Activated CD8-positive, alpha-beta memory T cell treated with anti-CD3 and anti-CD28 coated beads, Interleukin-2, amount 10 ng/mL, durations not matched to agents 7 days and 5 days (primary cell): Measurements from ENCODE around the gene SPIB. TPM values are rescaled to one million over a fixed set of nuclear protein-coding genes. Genes with fewer than 3 reads are reported as not detected.
"Not testable (repeated sequence)": the region's sequence is repeated elsewhere in the genome, so short reads cannot be mapped to it uniquely, and the experiment has no call there.

Experiments
- ATAC-seq: fragments of 150-1000 bp; cut with Tn5 transposase; one replicate; pipeline ENCODE4 v1.10.0; 2021; ENCODE audit warnings: moderate library complexity
- CTCF ChIA-PET: fragments of 350-600 bp; sonication (Branson Sonifier 250); formaldehyde crosslinking; loops from one replicate; lab custom pipeline; 2021; ENCODE audit warnings: antibody characterized with exemption; lab: Charles Lee
- DNase-seq: peaks from one replicate; pipeline ENCODE4 v3.0.0-alpha.2; 2020
- H3K27ac Mint-ChIP-seq: one replicate; pipeline ENCODE4 v1.8.0; 2021; ENCODE audit warnings: mild to moderate bottlenecking, mixed read lengths
- H3K27me3 Mint-ChIP-seq: one replicate; pipeline ENCODE4 v1.8.0; 2021; ENCODE audit warnings: mixed read lengths
- H3K36me3 Mint-ChIP-seq: one replicate; pipeline ENCODE4 v1.8.0; 2021; ENCODE audit warnings: mild to moderate bottlenecking, mixed read lengths
- H3K4me1 Mint-ChIP-seq: one replicate; pipeline ENCODE4 v1.8.0; 2021; ENCODE audit warnings: mixed read lengths
- H3K4me3 Mint-ChIP-seq: one replicate; pipeline ENCODE4 v1.8.0; 2021; ENCODE audit warnings: mild to moderate bottlenecking, moderate library complexity, mixed read lengths
- H3K9me3 Mint-ChIP-seq: one replicate; pipeline ENCODE4 v1.8.0; 2022; ENCODE audit warnings: low read depth, mixed read lengths
- total RNA-seq, 2 experiments: library from RNA; stranded (reverse); gene quantifications; one replicate each; pipeline ENCODE4 v1.2.3, GENCODE V29; 2021

SPIB gene
- total RNA-seq, 2 experiments from 2014 or later: 0.23 to 0.66 TPM

- Mint-ChIP-seq H3K27ac (peak overlapping the region; percentile 95), H3K27me3 (no peaks in the 10 kb centered on the region), H3K36me3 (peaks cover 38% of the 10 kb centered on the region), H3K4me1 (peaks cover 37% of the 10 kb centered on the region), H3K9me3 (no peaks in the 10 kb centered on the region), H3K4me3 (peak overlapping the region; percentile 98)
- CTCF ChIA-PET: interaction anchor here (0.8 to 3.0 kb wide), 7 partner anchors 14 to 128 kb away, joined by 3 to 14 read pairs (median 6); partner anchors contain the start of gene JOSD2
- no peak for ATAC-seq
- no peak for DNase-seq
Observed at GRCh38 chr19:50383001-50383851, 35.5 kb upstream of the SPIB start.

DNA sequence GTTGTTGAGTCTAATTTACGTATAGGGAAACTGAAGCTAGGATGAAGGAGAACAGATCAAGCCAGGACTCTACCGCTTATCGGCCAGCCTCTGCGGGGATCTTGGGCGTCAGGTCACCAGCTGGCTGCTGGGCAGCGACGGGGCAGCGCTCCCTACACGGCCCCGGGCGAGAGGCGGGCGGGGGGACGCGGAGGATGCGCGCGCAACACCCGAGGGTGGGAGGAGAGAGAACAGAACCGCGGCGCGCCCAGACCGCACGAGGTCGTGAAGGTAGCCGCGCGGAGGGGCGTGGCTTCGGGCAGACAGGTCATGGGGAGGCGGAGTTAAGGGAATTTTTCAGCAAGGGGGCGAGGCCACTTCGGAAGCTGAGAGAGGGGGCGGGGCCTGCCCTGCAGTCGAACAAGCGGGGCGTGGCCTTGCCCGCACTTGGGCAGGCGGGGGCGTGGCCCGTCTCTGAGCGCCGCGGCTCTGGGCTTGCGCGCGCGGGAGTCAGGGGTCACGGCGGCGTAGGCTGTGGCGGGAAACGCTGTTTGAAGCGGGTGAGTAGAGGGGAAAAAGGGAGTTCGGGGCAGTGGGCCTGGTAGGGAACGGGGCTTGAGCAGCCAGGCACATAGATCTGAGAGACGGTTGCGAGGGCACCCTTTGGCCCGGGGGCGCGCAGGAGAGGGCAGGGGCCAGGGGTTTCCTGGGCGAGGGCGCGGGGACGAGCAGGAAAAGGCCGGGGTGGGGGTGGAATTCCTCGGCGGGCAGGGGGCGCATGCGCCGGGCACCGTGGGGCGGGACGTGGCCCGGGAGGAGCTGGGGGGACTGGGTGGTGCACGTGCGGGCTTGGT lies 34.7 kb upstream of the SPIB start, which contains the start of gene POLD1:
Gene POLD1 (plus strand): TSS at position 496 of the 833 bp plus-strand sequence. CDS start 14,505 bp downstream, outside the sequence.
- H3K27ac Mint-ChIP-seq: peak within 1 kb of the TSS; percentile 95
- H3K4me3 Mint-ChIP-seq: peak within 1 kb of the TSS; percentile 98
- H3K36me3 Mint-ChIP-seq: peaks cover 38% of the 10 kb centered on the region
- no peaks in the 10 kb centered on the region for H3K27me3 Mint-ChIP-seq
- peaks cover 37% of the 10 kb centered on the region for H3K4me1 Mint-ChIP-seq
- ATAC-seq: peak; percentile 89
- H3K9me3 Mint-ChIP-seq: no peaks in the 10 kb centered on the region
- DNase-seq: peak; percentile 99
- CTCF ChIA-PET: interaction anchor here (0.8 to 3.0 kb wide), 9 partner anchors 9 to 127 kb away, joined by 3 to 14 read pairs (median 6); partner anchors contain the start of genes JOSD2 and NR1H2

DNA sequence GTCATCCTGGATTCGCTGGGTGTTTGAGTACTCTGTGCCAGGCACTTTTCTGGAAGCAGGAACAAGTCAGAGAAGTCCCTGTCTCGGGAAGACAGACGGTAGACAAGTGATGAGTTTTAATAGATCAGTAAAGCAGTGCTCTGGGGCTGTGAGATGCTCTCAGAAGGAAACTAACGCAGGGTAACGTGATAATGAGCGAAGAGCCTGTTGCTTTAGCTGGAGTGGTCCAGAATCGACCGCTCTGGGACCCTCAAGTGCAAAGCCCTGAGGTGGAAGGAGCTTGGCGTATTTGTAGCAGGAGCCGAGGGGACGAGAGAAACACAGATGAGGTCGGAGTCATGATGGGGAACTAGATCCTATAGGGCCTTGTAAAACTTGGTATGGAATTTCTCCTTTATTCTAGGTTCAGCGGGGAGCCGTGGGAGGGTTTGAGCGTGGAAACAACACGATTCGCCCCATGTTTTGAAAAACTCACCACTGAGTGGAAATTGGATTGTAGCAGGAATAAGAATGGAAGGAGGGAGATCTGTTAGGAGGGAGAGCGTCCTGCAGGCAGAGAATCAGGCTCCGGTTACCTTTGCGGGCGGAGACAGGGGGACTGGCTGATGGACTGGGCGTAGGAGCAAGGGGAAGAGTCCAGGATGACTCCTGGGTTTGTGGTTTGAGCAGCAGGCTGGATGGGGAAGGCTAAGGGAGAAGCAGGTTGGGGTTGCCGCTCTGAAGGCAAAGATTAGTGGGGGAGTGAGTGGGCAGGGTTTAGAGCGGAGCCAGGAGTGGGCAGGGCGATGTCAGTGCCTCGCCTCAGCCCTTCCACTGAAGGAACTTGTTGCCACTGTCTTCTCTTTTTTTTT lies 33.8 kb upstream of the SPIB start:
- Mint-ChIP-seq H3K9me3 (no peaks in the 10 kb centered on the region), H3K27me3 (no peaks in the 10 kb centered on the region), H3K4me3 (peak overlapping the region; percentile 98), H3K36me3 (peaks cover 32% of the 10 kb centered on the region), H3K4me1 (peaks cover 37% of the 10 kb centered on the region), H3K27ac (peak overlapping the region; percentile 95)
- ATAC-seq (no peak), DNase-seq (no peak)
- CTCF ChIA-PET: interaction anchor here (1.3 to 3.0 kb wide), 8 partner anchors 9 to 76 kb away, joined by 3 to 14 read pairs (median 6); partner anchors contain the start of gene NR1H2

- ATAC-seq (no peak), DNase-seq (no peak)
- H3K4me3 Mint-ChIP-seq: no peak overlapping the region
- peaks cover 35% of the 10 kb centered on the region for H3K36me3 Mint-ChIP-seq
- H3K9me3 Mint-ChIP-seq: no peaks in the 10 kb centered on the region
- peaks cover 37% of the 10 kb centered on the region for H3K4me1 Mint-ChIP-seq
- H3K27ac Mint-ChIP-seq: no peak overlapping the region
- CTCF ChIA-PET: interaction anchor here (1.2 to 2.9 kb wide), 2 partner anchors 30 to 74 kb away, joined by 4 to 10 read pairs; no protein-coding TSS in a partner anchor
- no peaks in the 10 kb centered on the region for H3K27me3 Mint-ChIP-seq
Observed at GRCh38 chr19:50387176-50387867, 31.4 kb upstream of the SPIB start.

DNA sequence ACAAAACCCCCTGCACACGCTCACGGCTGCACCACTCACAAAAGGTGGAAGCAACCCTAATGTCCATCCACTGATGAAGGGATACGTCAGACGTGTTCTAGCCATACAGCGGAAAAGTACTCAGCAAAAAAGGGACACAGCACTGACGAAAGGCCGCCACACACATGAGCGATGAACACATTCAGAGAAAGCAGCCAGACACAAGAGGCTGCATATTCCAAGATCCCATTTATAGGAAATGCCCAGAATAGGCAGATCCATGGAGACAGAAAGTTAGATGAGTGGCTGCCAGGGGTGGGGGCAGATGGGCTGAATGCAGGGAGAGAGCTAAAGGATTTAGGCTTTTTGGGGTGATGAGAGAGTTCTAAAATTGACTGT lies 30.9 kb upstream of the SPIB start:
- Mint-ChIP-seq H3K27me3 (no peaks in the 10 kb centered on the region), H3K4me3 (no peak overlapping the region), H3K4me1 (peaks cover 37% of the 10 kb centered on the region), H3K9me3 (no peaks in the 10 kb centered on the region), H3K36me3 (peaks cover 39% of the 10 kb centered on the region), H3K27ac (no peak overlapping the region)
- CTCF ChIA-PET: interaction anchor here (2.9 kb wide), 1 partner anchor 30 kb away, joined by 10 read pairs; no protein-coding TSS in a partner anchor
- DNase-seq (no peak), ATAC-seq (no peak)

- peaks cover 19% of the 10 kb centered on the region for H3K4me1 Mint-ChIP-seq
- H3K36me3 Mint-ChIP-seq: peaks cover 48% of the 10 kb centered on the region
- H3K9me3 Mint-ChIP-seq, ATAC-seq, CTCF ChIA-PET, H3K4me3 Mint-ChIP-seq, H3K27ac Mint-ChIP-seq, H3K27me3 Mint-ChIP-seq, DNase-seq: not testable (repeated sequence)
Observed at GRCh38 chr19:50390295-50390694, 28.4 kb upstream of the SPIB start.

GRCh38 chr19:50390952-50391351 lies 27.8 kb upstream of the SPIB start:
- H3K36me3 Mint-ChIP-seq: peaks cover 49% of the 10 kb centered on the region
- H3K4me3 Mint-ChIP-seq, H3K27me3 Mint-ChIP-seq, DNase-seq, CTCF ChIA-PET, H3K27ac Mint-ChIP-seq, H3K9me3 Mint-ChIP-seq, ATAC-seq: not testable (repeated sequence)
- H3K4me1 Mint-ChIP-seq: peaks cover 16% of the 10 kb centered on the region

DNA sequence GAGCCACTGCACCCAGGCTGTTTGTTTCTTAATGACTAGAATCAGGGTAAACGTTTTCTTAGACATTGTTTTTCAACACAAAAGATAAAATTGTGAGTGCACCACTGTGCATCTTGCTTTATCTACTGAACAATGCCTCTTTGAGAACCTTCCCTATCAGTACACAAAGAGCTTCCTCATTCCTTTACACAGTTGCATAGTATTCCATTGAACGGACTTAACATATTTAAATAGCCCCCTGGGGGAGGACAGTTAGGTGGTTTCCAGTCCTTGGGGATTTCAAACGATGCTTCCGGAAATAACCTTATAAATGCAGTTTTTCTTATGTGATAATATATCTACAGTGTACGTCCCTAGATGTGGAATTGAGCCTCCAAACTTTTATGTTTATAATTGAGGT lies 26.0 kb upstream of the SPIB start:
- peaks cover 43% of the 10 kb centered on the region for H3K36me3 Mint-ChIP-seq
- H3K27ac Mint-ChIP-seq: no peak overlapping the region
- H3K27me3 Mint-ChIP-seq: no peaks in the 10 kb centered on the region
- DNase-seq (no peak), ATAC-seq (no peak)
- no peak overlapping the region for H3K4me3 Mint-ChIP-seq
- H3K4me1 Mint-ChIP-seq: peaks cover 5% of the 10 kb centered on the region
- no peaks in the 10 kb centered on the region for H3K9me3 Mint-ChIP-seq
- CTCF ChIA-PET: interaction anchor here (1.0 kb wide), 1 partner anchor 35 kb away, joined by 3 read pairs; no protein-coding TSS in a partner anchor

DNA sequence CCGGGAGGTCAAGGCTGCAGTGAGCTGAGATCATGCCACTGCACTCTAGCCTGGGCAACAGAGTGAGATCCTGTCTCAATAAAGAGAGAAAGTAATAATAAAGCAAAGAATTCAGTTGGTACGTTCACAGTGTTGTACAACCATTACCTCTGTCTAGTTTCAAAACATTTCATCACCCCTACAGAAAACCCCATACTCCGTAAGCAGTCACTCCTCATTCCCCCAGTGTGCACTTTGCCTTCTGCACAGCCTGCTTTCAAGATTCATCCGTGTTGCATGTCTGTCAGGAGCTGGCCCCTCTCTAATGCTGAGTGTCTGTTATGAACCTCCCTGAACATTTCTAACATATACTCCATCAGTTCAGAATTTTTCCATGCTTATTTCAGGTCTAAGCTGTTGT lies 25.1 kb upstream of the SPIB start:
- Mint-ChIP-seq H3K27ac (no peak overlapping the region), H3K36me3 (peaks cover 41% of the 10 kb centered on the region), H3K4me1 (peaks cover 2% of the 10 kb centered on the region), H3K27me3 (no peaks in the 10 kb centered on the region), H3K9me3 (no peaks in the 10 kb centered on the region), H3K4me3 (no peak overlapping the region)
- ATAC-seq (no peak), DNase-seq (no peak)
- CTCF ChIA-PET: no interaction called here

- CTCF ChIA-PET: no interaction called here
- Mint-ChIP-seq H3K27me3 (no peaks in the 10 kb centered on the region), H3K36me3 (peaks cover 42% of the 10 kb centered on the region), H3K9me3 (no peaks in the 10 kb centered on the region), H3K4me3 (no peak overlapping the region), H3K4me1 (peaks cover 2% of the 10 kb centered on the region), H3K27ac (no peak overlapping the region)
- ATAC-seq: no peak
- no peak for DNase-seq
Observed at GRCh38 chr19:50394017-50394416, 24.7 kb upstream of the SPIB start.

DNA sequence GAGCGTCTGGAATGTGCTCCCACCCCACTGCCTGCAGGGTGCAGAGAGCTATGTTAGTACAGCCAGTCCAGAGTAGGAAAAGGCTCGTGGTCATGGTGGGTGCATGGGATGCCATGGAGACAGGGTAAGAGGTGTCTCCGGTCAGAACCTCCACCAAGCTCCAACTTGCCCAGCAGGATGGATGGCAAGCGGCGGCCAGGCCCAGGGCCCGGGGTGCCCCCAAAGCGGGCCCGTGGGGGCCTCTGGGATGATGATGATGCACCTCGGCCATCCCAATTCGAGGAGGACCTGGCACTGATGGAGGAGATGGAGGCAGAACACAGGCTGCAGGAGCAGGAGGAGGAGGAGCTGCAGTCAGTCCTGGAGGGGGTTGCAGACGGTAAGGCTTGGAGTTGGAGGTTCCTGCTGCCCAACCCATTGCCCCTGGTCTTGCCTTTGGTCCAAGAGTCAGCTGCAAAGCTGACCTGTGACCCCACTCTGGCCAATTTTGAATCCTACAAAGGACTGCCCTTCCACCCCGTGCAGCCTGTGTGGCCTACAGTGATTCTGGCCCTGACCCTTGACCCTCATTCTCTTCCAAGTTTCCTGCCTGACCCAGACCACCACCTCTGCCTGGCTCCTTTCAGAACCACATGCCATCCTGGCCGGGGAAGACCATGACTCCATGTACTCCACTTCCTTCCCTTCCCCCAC lies 19.9 kb upstream of the SPIB start:
- Mint-ChIP-seq H3K27me3 (no peaks in the 10 kb centered on the region), H3K27ac (no peak overlapping the region), H3K9me3 (no peaks in the 10 kb centered on the region), H3K36me3 (peaks cover 28% of the 10 kb centered on the region), H3K4me3 (no peak overlapping the region), H3K4me1 (peaks cover 2% of the 10 kb centered on the region)
- CTCF ChIA-PET: interaction anchor here (0.9 to 1.0 kb wide), 2 partner anchors 14 to 42 kb away, joined by 3 read pairs; partner anchors contain the start of gene POLD1
- DNase-seq (no peak), ATAC-seq (no peak)
